HepG2 (cell line): ENCODE results near the gene PLEKHG2. TPM values are rescaled to one million over a fixed set of nuclear protein-coding genes. Genes with fewer than 3 reads are reported as not detected.

Experiments
- CENPT ChIP-seq: sonication (generic); formaldehyde crosslinking; IDR thresholded peaks from 2 replicates; pipeline ENCODE4 v1.8.0; 2022; ENCODE audit warnings: low read depth, mild to moderate bottlenecking, moderate library complexity, missing genetic modification reagents
- GABPB1 ChIP-seq: IDR thresholded peaks from 2 replicates; pipeline ENCODE4 v1.6.1; 2016; ENCODE audit warnings: mild to moderate bottlenecking, missing genetic modification reagents, moderate library complexity, missing compliant biosample characterization
- HNRNPUL1 ChIP-seq: fragments of 200-400 bp; formaldehyde crosslinking; IDR thresholded peaks from 2 replicates; pipeline ENCODE4 v1.6.1; 2017; ENCODE audit warnings: low read depth, mild to moderate bottlenecking, low read length, moderate library complexity
- KLF16 ChIP-seq, 2 experiments: sonication (generic) in 1 of 2; formaldehyde crosslinking in 1 of 2; IDR thresholded peaks; 2 replicates each; pipeline versions ENCODE4 v1.6.1 to v1.8.0; 2016 to 2023; ENCODE audit warnings: missing genetic modification reagents in 2 of 2, missing compliant biosample characterization in 1 of 2
- MED8 ChIP-seq: sonication (generic); formaldehyde crosslinking; IDR thresholded peaks from 2 replicates; pipeline ENCODE4 v1.8.1; 2023; ENCODE audit warnings: mild to moderate bottlenecking, missing genetic modification reagents; ENCODE audit not compliant: insufficient replicate concordance
- TBX3 ChIP-seq: fragments of 450-650 bp; IDR thresholded peaks from 2 replicates; pipeline ENCODE4 v1.6.1; 2017; ENCODE audit warnings: antibody characterized with exemption, mild to moderate bottlenecking, inconsistent platforms, borderline replicate concordance
- ZBTB20 ChIP-seq: sonication (generic); formaldehyde crosslinking; IDR thresholded peaks from 2 replicates; pipeline ENCODE4 v1.8.1; 2023; ENCODE audit warnings: missing genetic modification reagents, low read depth, mild to moderate bottlenecking, borderline replicate concordance
- ZNF205 ChIP-seq: IDR thresholded peaks from 2 replicates; pipeline ENCODE4 v1.6.1; 2018; ENCODE audit warnings: missing biosample characterization, missing genetic modification reagents
- ZNF317 ChIP-seq: sonication (generic); formaldehyde crosslinking; IDR thresholded peaks from 2 replicates; pipeline ENCODE4 v1.5.0; 2020; ENCODE audit warnings: mild to moderate bottlenecking, missing genetic modification reagents
- ZNF382 ChIP-seq: sonication (generic); formaldehyde crosslinking; IDR thresholded peaks from 2 replicates; pipeline ENCODE4 v1.5.0; 2020; ENCODE audit warnings: missing genetic modification reagents, mild to moderate bottlenecking, borderline replicate concordance
- ZNF501 ChIP-seq: sonication (generic); formaldehyde crosslinking; IDR thresholded peaks from 2 replicates; pipeline ENCODE4 v1.5.1; 2020; ENCODE audit warnings: mild to moderate bottlenecking, moderate library complexity, missing genetic modification reagents
- polyA plus RNA-seq, 8 experiments: library from polyadenylated mRNA; depleted of rRNA in 3 of 8; stranded (reverse) in 7 of 8; unstranded in 1 of 8; fragments of >200 nt; fragmentation: Illumina TruSeq in 4 of 8; extraction: Trizol in 4 of 8; gene quantifications; 2 replicates each; pipeline versions ENCODE4 v1.2.1 to v1.2.3, GENCODE V29; 2011 to 2016; ENCODE audit warnings: low read depth in 4 of 8, missing spikeins in 1 of 8, mixed read lengths in 1 of 8; ENCODE audit not compliant: insufficient read depth in 1 of 8
- total RNA-seq, 5 experiments: library from RNA; depleted of rRNA; stranded (reverse); fragments of >200 nt; fragmentation: Illumina TruSeq; extraction: Trizol; gene quantifications; 2 replicates each; pipeline ENCODE4 v1.2.3, GENCODE V29; 2016; ENCODE audit warnings: low read depth in 1 of 5
- TF ChIP-seq, protein P1 (sequence below): sonication (generic); formaldehyde crosslinking; IDR thresholded peaks from 2 replicates; pipeline ENCODE4 v1.4.0; 2020; ENCODE audit warnings: missing genetic modification reagents
- TF ChIP-seq, protein P2 (sequence below): sonication (generic); formaldehyde crosslinking; IDR thresholded peaks from 2 replicates; pipeline ENCODE4 v1.4.0; 2020; ENCODE audit warnings: missing genetic modification reagents
- TF ChIP-seq, protein P3 (sequence below): sonication (generic); formaldehyde crosslinking; conservative IDR thresholded peaks from 2 replicates; pipeline ENCODE4 v1.4.0; 2020; ENCODE audit warnings: missing genetic modification reagents
- TF ChIP-seq, protein P4 (sequence below): IDR thresholded peaks from 2 replicates; pipeline ENCODE4 v1.6.1; 2016; ENCODE audit warnings: control low read depth
- TF ChIP-seq, protein P5 (sequence below): sonication (generic); formaldehyde crosslinking; conservative IDR thresholded peaks from 2 replicates; pipeline ENCODE4 v1.5.0; 2020; ENCODE audit warnings: missing genetic modification reagents
- TF ChIP-seq, protein P6 (sequence below): sonication (generic); formaldehyde crosslinking; IDR thresholded peaks from 2 replicates; pipeline ENCODE4 v1.5.0; 2020; ENCODE audit warnings: missing genetic modification reagents

Gene PLEKHG2
- total and polyA plus RNA-seq, 2 of the 13 experiments (the other 11 are each of a cell fraction or from before 2014, with no cell fraction given), result 3.6 to 6.8 TPM

DNA sequence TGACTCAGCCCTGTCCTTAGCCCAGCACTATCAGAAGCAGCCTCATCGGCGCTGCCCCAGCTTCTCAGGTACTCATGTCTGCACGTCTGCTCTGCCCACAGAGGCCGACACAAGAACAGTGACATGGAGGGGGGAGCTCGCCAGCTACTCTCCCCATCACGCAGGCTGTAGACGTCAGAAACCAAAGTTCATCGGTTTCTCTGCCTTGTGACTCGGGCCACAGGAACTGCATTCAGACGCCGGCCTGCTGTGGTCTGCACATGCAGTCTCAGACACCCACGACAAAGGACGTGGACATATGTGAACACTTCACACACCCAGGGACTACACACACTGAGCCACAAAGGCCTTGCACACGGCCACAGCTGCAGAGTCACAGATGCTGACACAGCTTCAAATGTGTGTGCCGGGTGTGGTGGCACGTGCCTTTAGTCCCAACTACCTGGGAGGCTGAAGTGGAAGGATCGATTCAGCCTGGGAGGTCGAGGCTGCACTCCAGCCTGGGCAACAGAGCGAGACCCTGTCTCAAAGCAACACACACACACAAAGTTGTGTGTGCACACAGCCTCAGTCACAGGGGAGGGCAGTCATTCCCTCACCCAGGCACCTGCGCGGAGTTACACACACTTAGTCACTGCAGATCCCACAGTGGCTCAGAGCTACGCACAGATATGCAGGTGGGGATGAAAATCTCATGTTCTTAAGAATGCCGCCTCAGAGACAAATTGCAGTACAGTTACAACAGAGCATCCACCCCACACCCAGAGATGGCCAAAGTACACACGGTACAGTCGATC lies 10.7 kb upstream of the PLEKHG2 start (continued):
- TF ChIP-seq, protein P1, sequence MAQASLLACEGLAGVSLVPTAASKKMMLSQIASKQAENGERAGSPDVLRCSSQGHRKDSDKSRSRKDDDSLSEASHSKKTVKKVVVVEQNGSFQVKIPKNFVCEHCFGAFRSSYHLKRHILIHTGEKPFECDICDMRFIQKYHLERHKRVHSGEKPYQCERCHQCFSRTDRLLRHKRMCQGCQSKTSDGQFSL, result peak; percentile 70
- no peak for TF ChIP-seq ZNF382
- TF ChIP-seq ZNF317 (CRISPR knock-in tag), result peak; percentile 88; the same call in 1 of the 2 replicates
- TF ChIP-seq MED8 (CRISPR knock-in tag), result peak; percentile 7
- TF ChIP-seq CENPT (CRISPR knock-in tag), result no peak; the same call in 1 of the 2 replicates
- TF ChIP-seq HNRNPUL1, result no peak
- TF ChIP-seq TBX3, result no peak; the same call in 1 of the 2 replicates
- TF ChIP-seq, protein P2, sequence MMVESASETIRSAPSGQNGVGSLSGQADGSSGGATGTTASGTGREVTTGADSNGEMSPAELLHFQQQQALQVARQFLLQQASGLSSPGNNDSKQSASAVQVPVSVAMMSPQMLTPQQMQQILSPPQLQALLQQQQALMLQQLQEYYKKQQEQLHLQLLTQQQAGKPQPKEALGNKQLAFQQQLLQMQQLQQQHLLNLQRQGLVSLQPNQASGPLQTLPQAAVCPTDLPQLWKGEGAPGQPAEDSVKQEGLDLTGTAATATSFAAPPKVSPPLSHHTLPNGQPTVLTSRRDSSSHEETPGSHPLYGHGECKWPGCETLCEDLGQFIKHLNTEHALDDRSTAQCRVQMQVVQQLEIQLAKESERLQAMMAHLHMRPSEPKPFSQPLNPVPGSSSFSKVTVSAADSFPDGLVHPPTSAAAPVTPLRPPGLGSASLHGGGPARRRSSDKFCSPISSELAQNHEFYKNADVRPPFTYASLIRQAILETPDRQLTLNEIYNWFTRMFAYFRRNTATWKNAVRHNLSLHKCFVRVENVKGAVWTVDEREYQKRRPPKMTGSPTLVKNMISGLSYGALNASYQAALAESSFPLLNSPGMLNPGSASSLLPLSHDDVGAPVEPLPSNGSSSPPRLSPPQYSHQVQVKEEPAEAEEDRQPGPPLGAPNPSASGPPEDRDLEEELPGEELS (CRISPR knock-in tag), result peak; percentile 73; the same call in 1 of the 2 replicates
- TF ChIP-seq, protein P3, sequence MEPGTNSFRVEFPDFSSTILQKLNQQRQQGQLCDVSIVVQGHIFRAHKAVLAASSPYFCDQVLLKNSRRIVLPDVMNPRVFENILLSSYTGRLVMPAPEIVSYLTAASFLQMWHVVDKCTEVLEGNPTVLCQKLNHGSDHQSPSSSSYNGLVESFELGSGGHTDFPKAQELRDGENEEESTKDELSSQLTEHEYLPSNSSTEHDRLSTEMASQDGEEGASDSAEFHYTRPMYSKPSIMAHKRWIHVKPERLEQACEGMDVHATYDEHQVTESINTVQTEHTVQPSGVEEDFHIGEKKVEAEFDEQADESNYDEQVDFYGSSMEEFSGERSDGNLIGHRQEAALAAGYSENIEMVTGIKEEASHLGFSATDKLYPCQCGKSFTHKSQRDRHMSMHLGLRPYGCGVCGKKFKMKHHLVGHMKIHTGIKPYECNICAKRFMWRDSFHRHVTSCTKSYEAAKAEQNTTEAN (CRISPR knock-in tag), result peak; percentile 65
- TF ChIP-seq ZNF501 (CRISPR knock-in tag), result peak; percentile 89
- TF ChIP-seq GABPB1, result peak; percentile 57; the same call in 1 of the 2 replicates
- peak; percentile 85 for TF ChIP-seq ZNF205 (CRISPR knock-in tag)
- TF ChIP-seq, protein P4, sequence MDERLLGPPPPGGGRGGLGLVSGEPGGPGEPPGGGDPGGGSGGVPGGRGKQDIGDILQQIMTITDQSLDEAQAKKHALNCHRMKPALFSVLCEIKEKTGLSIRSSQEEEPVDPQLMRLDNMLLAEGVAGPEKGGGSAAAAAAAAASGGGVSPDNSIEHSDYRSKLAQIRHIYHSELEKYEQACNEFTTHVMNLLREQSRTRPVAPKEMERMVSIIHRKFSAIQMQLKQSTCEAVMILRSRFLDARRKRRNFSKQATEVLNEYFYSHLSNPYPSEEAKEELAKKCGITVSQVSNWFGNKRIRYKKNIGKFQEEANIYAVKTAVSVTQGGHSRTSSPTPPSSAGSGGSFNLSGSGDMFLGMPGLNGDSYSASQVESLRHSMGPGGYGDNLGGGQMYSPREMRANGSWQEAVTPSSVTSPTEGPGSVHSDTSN (CRISPR knock-in tag), result no peak
- peak in 1 of 2 experiments; percentile 86; a peak in 2 of 4 replicates for TF ChIP-seq KLF16 (CRISPR knock-in tag; IDR thresholded peaks at IDR 0.05)
- no peak for TF ChIP-seq ZBTB20
- TF ChIP-seq, protein P5, sequence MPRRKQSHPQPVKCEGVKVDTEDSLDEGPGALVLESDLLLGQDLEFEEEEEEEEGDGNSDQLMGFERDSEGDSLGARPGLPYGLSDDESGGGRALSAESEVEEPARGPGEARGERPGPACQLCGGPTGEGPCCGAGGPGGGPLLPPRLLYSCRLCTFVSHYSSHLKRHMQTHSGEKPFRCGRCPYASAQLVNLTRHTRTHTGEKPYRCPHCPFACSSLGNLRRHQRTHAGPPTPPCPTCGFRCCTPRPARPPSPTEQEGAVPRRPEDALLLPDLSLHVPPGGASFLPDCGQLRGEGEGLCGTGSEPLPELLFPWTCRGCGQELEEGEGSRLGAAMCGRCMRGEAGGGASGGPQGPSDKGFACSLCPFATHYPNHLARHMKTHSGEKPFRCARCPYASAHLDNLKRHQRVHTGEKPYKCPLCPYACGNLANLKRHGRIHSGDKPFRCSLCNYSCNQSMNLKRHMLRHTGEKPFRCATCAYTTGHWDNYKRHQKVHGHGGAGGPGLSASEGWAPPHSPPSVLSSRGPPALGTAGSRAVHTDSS, result no peak
- TF ChIP-seq, protein P6, sequence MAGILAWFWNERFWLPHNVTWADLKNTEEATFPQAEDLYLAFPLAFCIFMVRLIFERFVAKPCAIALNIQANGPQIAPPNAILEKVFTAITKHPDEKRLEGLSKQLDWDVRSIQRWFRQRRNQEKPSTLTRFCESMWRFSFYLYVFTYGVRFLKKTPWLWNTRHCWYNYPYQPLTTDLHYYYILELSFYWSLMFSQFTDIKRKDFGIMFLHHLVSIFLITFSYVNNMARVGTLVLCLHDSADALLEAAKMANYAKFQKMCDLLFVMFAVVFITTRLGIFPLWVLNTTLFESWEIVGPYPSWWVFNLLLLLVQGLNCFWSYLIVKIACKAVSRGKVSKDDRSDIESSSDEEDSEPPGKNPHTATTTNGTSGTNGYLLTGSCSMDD (CRISPR knock-in tag), result no peak
